GM06990 (cell line): ENCODE data around the gene TRABD2A.

Source experiments
- DNase-seq: peaks from one replicate; pipeline ENCODE4 v3.0.0-alpha.2; 2011; ENCODE audit not compliant: insufficient read length; ENCODE audit errors: extremely low read depth
- H3K27me3 ChIP-seq: replicated peaks from 2 replicates; pipeline ENCODE4 v1.6.0; 2011; ENCODE audit warnings: low read length; ENCODE audit not compliant: control insufficient read depth, insufficient read depth
- H3K36me3 ChIP-seq: 2 replicates; pipeline ENCODE4 v1.5.1; 2011; ENCODE audit warnings: low read length; ENCODE audit not compliant: control insufficient read depth, insufficient read depth
- H3K4me3 ChIP-seq: replicated peaks from 2 replicates; pipeline ENCODE4 v1.5.1; 2011; ENCODE audit warnings: low read depth, mild to moderate bottlenecking, control low read depth, low read length
- CTCF ChIP-seq: IDR thresholded peaks from 2 replicates; pipeline ENCODE4 v1.5.1; 2011; ENCODE audit warnings: low read length, control low read depth, mild to moderate bottlenecking, inconsistent platforms; ENCODE audit not compliant: insufficient read depth, poor library complexity, severe bottlenecking

TRABD2A gene

GRCh38 chr2:84785950-84786349, 94.9 kb downstream of the TRABD2A start:
- Histone ChIP-seq H3K4me3 (no peak overlapping the region), H3K27me3 (no peaks in the 10 kb centered on the region), H3K36me3 (no peaks in the 10 kb centered on the region)
- DNase-seq = no peak
- TF ChIP-seq CTCF = no peak

DNA sequence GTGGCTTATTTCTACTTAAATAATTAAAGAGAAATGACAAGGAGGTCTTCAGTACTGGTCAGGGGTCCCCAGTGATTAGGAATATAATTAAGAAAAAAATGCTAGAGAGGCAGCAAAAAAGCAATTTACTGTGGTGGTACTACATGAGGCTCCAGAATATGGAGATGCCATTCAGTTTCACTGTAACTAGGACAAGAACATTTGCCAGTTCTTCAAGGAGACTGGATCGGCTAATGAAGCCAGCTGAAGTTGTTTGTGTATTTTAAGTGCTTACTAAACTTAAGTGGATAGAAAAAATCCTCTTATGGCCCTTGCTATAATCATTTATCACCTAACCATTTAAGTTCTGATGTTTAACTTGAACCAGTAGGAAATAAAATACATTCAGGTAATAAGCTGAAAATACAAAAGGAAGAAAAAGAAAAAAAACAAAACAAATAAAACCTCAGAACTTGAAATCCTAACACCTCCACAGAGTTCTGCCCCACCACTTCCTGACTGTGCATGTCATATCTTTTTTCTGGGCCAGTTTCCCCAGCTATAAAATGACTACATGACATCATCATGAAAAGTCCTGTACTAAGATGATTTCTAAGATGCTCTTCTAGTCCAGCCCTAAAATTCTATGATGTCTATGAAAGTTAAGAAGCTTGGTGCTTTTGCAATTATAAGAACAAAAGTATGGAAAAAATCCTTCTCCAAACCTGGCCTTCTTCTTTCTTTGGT, 98.0 kb downstream of the TRABD2A start:
- DNase-seq = no peak
- Histone ChIP-seq H3K4me3 (no peak overlapping the region), H3K36me3 (no peaks in the 10 kb centered on the region), H3K27me3 (no peaks in the 10 kb centered on the region)
- no peak for TF ChIP-seq CTCF

DNA sequence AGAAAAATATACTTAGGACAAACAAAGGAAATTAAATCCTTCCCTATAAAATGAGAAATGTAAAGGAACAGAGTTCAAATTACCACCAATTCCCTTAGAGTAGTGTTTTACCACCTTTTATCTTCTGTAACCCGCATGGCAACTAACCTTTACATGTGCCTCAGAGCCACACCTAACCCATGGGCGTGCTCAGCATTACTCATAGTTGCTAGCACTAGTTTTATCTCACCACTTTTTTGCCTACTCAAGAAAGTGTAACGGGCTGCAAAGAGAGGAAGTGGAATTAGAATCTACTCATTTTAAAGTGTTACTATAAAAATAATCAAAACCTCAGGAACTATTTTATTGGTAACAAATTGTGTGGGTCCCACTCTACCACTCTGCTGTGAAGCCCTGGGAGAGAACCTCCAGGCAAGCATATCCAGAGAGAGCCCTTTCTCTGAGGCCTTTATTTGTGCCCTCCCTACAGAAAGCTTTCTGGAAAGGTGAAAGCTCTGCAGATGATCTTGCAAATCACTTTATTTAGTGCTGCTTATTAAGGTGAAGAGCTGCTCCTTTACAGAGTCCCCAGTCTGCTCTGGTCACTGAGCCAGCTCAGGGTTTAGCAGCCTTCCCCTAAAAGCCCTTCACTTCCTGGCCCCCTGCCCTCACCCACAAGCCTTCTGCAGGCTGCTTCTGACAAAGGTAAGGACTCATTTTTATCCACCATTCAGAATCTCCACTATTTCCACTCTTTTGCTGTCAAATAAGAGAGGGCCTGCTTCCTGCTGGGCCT, 98.8 kb downstream of the TRABD2A start:
- no peak for TF ChIP-seq CTCF
- no peak for DNase-seq
- Histone ChIP-seq H3K27me3 (no peaks in the 10 kb centered on the region), H3K4me3 (no peak overlapping the region), H3K36me3 (no peaks in the 10 kb centered on the region)

GRCh38 chr2:84779781-84780180, 101.1 kb downstream of the TRABD2A start:
- no peak for DNase-seq
- H3K27me3 ChIP-seq = no peaks in the 10 kb centered on the region

DNA sequence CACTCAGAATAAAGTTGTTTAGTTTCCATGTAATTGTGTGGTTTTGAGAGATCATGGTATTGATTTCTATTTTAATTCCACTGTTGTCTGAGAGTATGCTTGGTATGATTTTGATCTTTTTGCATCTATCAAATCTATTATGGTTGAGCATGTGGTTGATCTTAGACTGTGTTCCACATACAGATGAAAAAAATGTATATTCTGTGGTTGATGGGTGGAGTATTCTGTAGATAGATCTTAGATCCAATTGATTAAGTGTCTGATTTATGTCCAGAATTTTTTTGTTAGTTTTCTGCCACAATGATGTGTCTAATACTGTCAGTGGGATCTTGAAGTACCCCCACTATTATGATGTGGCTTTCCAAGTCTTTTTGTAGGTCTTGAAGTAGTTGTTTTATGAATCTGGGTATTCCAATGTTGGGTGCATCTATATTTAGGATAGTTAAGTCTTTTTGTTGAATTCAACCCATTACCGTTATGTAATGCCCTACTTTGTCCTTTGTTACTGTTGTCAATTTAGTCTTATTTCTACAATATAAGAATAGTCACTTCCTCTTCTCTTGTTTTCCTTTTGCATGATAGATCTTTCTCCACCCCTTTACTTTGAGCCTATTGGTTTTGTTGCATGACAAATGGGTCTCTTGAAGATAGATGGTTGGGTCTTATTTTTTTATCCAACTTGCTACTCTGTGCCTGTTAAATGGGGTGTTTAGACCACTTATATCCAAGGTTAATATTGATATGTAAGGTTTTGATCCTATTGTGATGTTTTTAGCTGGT, 101.8 kb downstream of the TRABD2A start:
- Histone ChIP-seq H3K36me3 (no peaks in the 10 kb centered on the region), H3K4me3 (no peak overlapping the region), H3K27me3 (no peaks in the 10 kb centered on the region)
- no peak for DNase-seq
- no peak for TF ChIP-seq CTCF

More at GRCh38 chr2:84779781-84780180, 101.1 kb downstream of the TRABD2A start:
- no peak for TF ChIP-seq CTCF
- no peak overlapping the region for H3K4me3 ChIP-seq
- H3K36me3 ChIP-seq = no peaks in the 10 kb centered on the region
